ENCODE data around the gene PMS1. TPM values are rescaled to one million over a fixed set of nuclear protein-coding genes. Genes with fewer than 3 reads are reported as not detected.

The PMS1 gene
- total RNA-seq, 1 donor from 2014 or later = 23.9 TPM

DNA sequence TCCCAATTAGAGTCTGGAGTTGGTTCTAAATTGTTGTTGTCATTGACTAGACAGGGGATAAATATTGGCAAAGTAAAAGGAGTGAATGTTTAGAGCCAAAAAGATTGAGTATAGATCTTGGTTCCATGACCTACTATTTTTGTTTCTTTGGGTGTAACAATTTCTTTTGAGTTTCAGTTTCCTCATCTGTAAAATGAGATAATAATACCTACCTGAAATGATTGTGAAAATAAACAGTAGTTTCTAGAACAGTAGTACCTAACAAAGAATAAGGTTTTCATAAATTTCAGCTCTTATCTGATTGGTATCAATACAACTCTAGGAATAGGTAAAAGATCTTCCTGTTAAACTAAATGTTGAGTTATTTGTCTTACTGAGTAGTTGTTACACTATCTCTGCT is 56.8 kb downstream of the PMS1 start:
- H3K4me1 Mint-ChIP-seq (ENCODE audit: low read depth) = peaks cover 31% of the 10 kb centered on the region
- peaks cover 7% of the 10 kb centered on the region for H3K36me3 Mint-ChIP-seq (ENCODE audit: low read depth)
- no peak overlapping the region for H3K4me3 Mint-ChIP-seq (ENCODE audit: unreplicated experiment)
- H3K27me3 Mint-ChIP-seq (ENCODE audit: low read depth) = no peaks in the 10 kb centered on the region
- TF ChIP-seq, protein P1, sequence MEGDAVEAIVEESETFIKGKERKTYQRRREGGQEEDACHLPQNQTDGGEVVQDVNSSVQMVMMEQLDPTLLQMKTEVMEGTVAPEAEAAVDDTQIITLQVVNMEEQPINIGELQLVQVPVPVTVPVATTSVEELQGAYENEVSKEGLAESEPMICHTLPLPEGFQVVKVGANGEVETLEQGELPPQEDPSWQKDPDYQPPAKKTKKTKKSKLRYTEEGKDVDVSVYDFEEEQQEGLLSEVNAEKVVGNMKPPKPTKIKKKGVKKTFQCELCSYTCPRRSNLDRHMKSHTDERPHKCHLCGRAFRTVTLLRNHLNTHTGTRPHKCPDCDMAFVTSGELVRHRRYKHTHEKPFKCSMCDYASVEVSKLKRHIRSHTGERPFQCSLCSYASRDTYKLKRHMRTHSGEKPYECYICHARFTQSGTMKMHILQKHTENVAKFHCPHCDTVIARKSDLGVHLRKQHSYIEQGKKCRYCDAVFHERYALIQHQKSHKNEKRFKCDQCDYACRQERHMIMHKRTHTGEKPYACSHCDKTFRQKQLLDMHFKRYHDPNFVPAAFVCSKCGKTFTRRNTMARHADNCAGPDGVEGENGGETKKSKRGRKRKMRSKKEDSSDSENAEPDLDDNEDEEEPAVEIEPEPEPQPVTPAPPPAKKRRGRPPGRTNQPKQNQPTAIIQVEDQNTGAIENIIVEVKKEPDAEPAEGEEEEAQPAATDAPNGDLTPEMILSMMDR (IDR thresholded peaks at IDR 0.05) = no peak
- H3K9me3 Mint-ChIP-seq (ENCODE audit: low read depth) = no peaks in the 10 kb centered on the region
- DNase-seq (ENCODE audit: low spot score) = no peak
- H3K27ac Mint-ChIP-seq (ENCODE audit: unreplicated experiment) = no peak overlapping the region

DNA sequence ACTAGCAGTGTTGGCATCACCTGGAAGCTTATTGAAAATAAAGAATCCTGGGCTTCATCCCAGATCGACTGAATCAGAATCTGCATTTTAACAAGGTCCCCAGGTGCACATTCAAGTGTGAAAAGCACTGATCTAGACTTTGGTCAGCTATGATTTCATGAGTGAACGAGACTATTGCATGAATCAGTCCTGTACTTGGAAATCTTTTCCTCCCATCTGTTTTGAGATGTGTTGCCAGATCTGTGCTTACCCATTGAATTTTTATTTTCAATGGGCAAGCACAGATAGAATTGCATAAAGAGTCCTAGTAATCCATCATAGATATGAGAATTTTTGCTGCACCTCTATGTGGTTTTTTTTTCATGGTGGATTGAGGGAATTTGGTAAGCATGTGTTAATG is 64.0 kb downstream of the PMS1 start:
- H3K27ac Mint-ChIP-seq (ENCODE audit: unreplicated experiment) = no peak overlapping the region
- no peak for DNase-seq (ENCODE audit: low spot score)
- TF ChIP-seq, protein P1 (IDR thresholded peaks at IDR 0.05) = no peak
- H3K27me3 Mint-ChIP-seq (ENCODE audit: low read depth) = no peaks in the 10 kb centered on the region
- no peak overlapping the region for H3K4me3 Mint-ChIP-seq (ENCODE audit: unreplicated experiment)
- H3K4me1 Mint-ChIP-seq (ENCODE audit: low read depth) = peaks cover 25% of the 10 kb centered on the region
- H3K36me3 Mint-ChIP-seq (ENCODE audit: low read depth) = peaks cover 9% of the 10 kb centered on the region
- no peaks in the 10 kb centered on the region for H3K9me3 Mint-ChIP-seq (ENCODE audit: low read depth)

DNA sequence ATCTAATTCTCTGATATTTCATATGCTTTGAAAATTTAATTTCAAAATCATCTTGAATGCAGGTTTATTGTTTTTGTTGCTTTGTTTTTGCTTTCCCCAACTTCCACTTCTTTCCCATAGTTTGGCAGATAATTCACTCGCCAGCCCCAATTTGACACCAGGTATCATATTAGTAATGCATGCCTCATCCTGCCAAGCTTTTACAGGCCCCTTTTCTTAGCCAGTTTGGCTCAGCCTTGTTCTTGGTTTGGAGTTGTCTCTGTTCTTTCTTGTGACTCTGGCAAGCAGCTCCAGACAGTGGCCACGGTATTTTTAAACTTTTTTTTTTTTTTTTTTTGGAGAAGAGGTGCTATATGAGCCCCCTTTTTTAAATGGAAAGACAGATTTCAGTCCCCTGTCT is 65.3 kb downstream of the PMS1 start:
- Mint-ChIP-seq H3K4me3 (ENCODE audit: unreplicated experiment) (no peak overlapping the region), H3K4me1 (ENCODE audit: low read depth) (peaks cover 17% of the 10 kb centered on the region), H3K9me3 (ENCODE audit: low read depth) (no peaks in the 10 kb centered on the region), H3K27me3 (ENCODE audit: low read depth) (no peaks in the 10 kb centered on the region), H3K27ac (ENCODE audit: unreplicated experiment) (no peak overlapping the region), H3K36me3 (ENCODE audit: low read depth) (peaks cover 11% of the 10 kb centered on the region)
- TF ChIP-seq, protein P1 (IDR thresholded peaks at IDR 0.05) = no peak
- DNase-seq (ENCODE audit: low spot score) = no peak

DNA sequence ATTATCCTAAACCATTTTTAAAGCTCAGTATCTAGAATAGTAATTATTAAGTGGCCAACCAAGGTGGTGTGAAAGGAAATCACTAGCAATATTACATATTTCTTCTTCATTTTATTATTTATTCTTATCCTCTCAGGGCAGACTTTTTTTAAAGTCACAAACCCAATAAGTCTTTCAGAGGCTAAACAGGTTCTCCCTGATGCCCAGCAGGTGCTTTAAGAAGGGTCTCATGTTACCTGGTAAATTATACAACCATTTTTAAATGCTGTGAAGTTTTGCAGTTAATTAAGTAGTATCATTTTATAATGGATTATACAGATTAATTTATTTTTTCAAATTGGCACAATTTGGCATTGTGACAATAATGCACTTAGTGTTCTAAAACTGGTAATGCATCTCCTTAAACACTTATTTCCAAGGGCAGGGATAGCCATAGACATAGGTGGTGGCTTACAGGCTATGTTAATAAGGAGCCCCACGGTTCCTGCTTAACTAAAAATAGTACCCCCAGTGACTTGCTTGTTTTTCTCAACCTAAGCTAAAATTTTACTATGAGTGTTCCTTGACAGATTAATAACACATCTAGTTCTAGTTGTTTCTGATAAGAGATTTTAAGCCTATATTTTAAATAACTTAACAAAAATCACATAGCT is 67.0 kb downstream of the PMS1 start:
- no peaks in the 10 kb centered on the region for H3K27me3 Mint-ChIP-seq (ENCODE audit: low read depth)

GRCh38 chr2:189854187-189854586 is 69.9 kb downstream of the PMS1 start:
- no peak overlapping the region for H3K4me3 Mint-ChIP-seq (ENCODE audit: unreplicated experiment)
- H3K36me3 Mint-ChIP-seq (ENCODE audit: low read depth) = peaks cover 16% of the 10 kb centered on the region
- TF ChIP-seq, protein P1 (IDR thresholded peaks at IDR 0.05) = no peak
- no peaks in the 10 kb centered on the region for H3K27me3 Mint-ChIP-seq (ENCODE audit: low read depth)
- peaks cover 3% of the 10 kb centered on the region for H3K9me3 Mint-ChIP-seq (ENCODE audit: low read depth)
- DNase-seq (ENCODE audit: low spot score) = no peak
- H3K27ac Mint-ChIP-seq (ENCODE audit: unreplicated experiment) = peak overlapping the region; percentile 91
- peaks cover 24% of the 10 kb centered on the region for H3K4me1 Mint-ChIP-seq (ENCODE audit: low read depth)

More for the DNA sequence above, 67.0 kb downstream of the PMS1 start:
- no peak for DNase-seq (ENCODE audit: low spot score)
- Mint-ChIP-seq H3K4me1 (ENCODE audit: low read depth) (peaks cover 24% of the 10 kb centered on the region), H3K9me3 (ENCODE audit: low read depth) (no peaks in the 10 kb centered on the region), H3K36me3 (ENCODE audit: low read depth) (peaks cover 14% of the 10 kb centered on the region), H3K27ac (ENCODE audit: unreplicated experiment) (no peak overlapping the region), H3K4me3 (ENCODE audit: unreplicated experiment) (no peak overlapping the region)
- TF ChIP-seq, protein P1 (IDR thresholded peaks at IDR 0.05) = no peak
